Muscle of leg (tissue), 11 donors: ENCODE data around the gene EYS. TPM values are rescaled to one million over a fixed set of nuclear protein-coding genes. Genes with fewer than 3 reads are reported as not detected.
A peak's percentile ranks its signal among the peaks of the same experiment; 100 is the strongest.

ENCODE experiments used
- DNase-seq: peaks from one replicate; pipeline ENCODE4 v3.0.0; 2013
- H3K27ac ChIP-seq: one replicate; pipeline ENCODE4 v1.5.1; 2013; ENCODE audit warnings: mild to moderate bottlenecking, low read length, control low read depth
- H3K27me3 ChIP-seq: one replicate; pipeline ENCODE4 v1.6.1; 2013; ENCODE audit warnings: low read length; ENCODE audit not compliant: control insufficient read depth, insufficient read depth
- H3K36me3 ChIP-seq: one replicate; pipeline ENCODE4 v1.6.1; 2013; ENCODE audit warnings: low read length; ENCODE audit not compliant: control insufficient read depth, insufficient read depth
- H3K4me1 ChIP-seq: one replicate; pipeline ENCODE4 v1.6.1; 2013; ENCODE audit warnings: low read length; ENCODE audit not compliant: control insufficient read depth, insufficient read depth
- H3K4me3 ChIP-seq: one replicate; pipeline ENCODE4 v1.5.1; 2013; ENCODE audit warnings: low read length, control low read depth
- H3K9me3 ChIP-seq: replicated peaks from 2 replicates; pipeline ENCODE4 v1.6.1; 2013; ENCODE audit warnings: low read depth, low read length; ENCODE audit not compliant: control insufficient read depth
- WGBS: methylation state at CpG from one replicate; pipeline ENCODE4 v1.1.5; 2013; ENCODE audit warnings: missing lambda C conversion rate; ENCODE audit not compliant: insufficient coverage; 5-methylcytosine and 5-hydroxymethylcytosine counted together
- polyA plus RNA-seq, 8 donors: library from polyadenylated mRNA; unstranded; fragments of 120-200 nt; gene quantifications; one replicate each; pipeline versions ENCODE4 v1.2.1 to v1.2.3, GENCODE V29; 2013; ENCODE audit warnings: inconsistent platforms in 1 of 8, low replicate concordance in 1 of 8; ENCODE audit not compliant: insufficient read length in 8 of 8, insufficient read depth in 1 of 8
- total RNA-seq: library from RNA; stranded (reverse); fragments of 120-200 nt; gene quantifications from one replicate; pipeline ENCODE4 v1.2.4, GENCODE V29; 2013

The EYS gene
- total and polyA plus RNA-seq, 9 donors = 0.24 to 1.1 (median 0.66) TPM

DNA sequence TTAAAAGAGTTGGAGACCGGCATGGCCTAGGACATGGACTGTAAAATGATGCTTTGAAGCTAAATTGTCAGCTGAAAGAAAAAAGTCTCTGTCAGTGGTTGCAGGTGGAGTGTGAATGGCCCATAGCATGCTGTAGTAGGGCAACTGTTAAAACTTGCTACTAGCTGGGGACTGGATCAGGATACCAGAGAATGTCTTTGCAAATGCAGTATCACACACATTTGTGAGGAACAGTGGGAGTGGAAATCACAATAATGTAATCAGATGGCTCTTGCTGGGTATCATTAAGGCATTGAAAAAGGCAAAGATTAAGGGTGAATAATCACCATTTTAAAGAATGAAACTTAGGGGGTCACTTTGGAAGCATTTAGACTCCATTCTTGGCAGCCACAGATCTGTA is 737.9 kb downstream of the EYS start:
- no peaks in the 10 kb centered on the region for H3K9me3 ChIP-seq
- WGBS = 88% methylated on average over 1 of the region's 1 CpG
- H3K27me3 ChIP-seq = no peaks in the 10 kb centered on the region
- H3K4me3 ChIP-seq = no peak overlapping the region
- H3K4me1 ChIP-seq = no peaks in the 10 kb centered on the region
- H3K27ac ChIP-seq = no peak overlapping the region
- H3K36me3 ChIP-seq = no peaks in the 10 kb centered on the region
- no peak for DNase-seq

DNA sequence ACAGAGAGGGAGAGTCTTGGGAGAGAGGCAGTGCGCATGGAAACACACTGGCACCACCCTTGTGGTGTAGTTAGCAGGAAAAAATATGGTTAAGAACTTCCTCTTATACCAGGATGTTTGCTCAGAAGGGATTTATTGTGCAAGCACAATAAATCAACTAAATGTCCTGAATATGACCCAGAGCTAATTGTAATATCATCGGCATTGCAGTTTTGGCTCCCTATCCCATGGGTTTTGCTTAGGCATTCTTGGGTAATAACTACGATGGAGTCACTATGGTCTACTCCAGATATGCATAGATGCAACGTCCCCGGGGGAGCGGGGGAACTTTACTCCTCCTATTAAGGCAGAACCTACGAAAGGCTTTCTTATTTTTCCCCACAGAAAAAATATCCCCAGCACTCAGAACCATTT is 751.6 kb downstream of the EYS start:
- Histone ChIP-seq H3K4me3 (no peak overlapping the region), H3K36me3 (no peaks in the 10 kb centered on the region), H3K27ac (no peak overlapping the region), H3K4me1 (no peaks in the 10 kb centered on the region), H3K9me3 (peaks cover 4% of the 10 kb centered on the region), H3K27me3 (no peaks in the 10 kb centered on the region)
- DNase-seq = no peak
- 85% methylated on average over 5 of the region's 7 CpGs for WGBS

DNA sequence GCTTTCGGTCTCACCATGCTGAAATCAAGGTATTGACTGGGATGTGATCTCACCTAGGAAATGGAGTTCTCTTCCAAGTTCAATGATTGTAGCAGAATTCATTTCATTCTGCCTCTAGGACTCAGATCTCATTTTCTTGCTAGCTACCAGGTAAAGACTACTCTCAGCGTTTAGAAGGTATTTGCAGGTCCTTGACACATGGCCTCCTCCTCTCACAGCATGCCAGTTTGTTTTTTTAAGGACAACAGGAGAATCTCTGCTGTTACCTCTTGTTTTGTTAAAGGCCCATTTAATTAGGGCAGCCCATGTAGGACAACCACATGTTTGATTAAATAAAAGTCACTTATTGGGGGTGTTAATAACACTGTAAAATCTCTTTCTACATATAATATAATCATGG is 757.8 kb downstream of the EYS start:
- Histone ChIP-seq H3K9me3 (no peaks in the 10 kb centered on the region), H3K27ac (no peak overlapping the region), H3K4me3 (no peak overlapping the region), H3K4me1 (no peaks in the 10 kb centered on the region), H3K27me3 (no peaks in the 10 kb centered on the region), H3K36me3 (no peaks in the 10 kb centered on the region)
- 40% methylated on average over 1 of the region's 2 CpGs for WGBS
- DNase-seq = no peak

DNA sequence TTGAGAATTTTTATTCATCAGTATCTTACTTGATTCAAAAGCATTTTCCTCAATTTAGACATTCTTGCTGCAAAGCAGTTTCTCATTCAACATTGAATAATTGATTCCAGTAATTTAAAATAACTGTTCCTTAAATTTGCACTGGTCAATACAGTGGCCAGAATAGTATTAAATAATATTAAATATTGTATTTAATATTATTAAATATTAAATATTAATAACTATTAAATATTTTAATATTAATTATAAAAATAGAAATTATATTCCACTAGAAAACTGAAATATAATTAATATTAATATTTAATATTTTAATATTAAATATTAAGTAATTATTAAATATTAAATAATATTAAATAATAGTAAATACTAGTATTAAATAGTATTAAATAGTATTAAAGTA is 758.8 kb downstream of the EYS start:
- no peak overlapping the region for H3K27ac ChIP-seq
- H3K27me3 ChIP-seq = no peaks in the 10 kb centered on the region
- no peaks in the 10 kb centered on the region for H3K9me3 ChIP-seq
- H3K36me3 ChIP-seq = no peaks in the 10 kb centered on the region
- no peaks in the 10 kb centered on the region for H3K4me1 ChIP-seq
- no peak overlapping the region for H3K4me3 ChIP-seq
- no peak for DNase-seq

DNA sequence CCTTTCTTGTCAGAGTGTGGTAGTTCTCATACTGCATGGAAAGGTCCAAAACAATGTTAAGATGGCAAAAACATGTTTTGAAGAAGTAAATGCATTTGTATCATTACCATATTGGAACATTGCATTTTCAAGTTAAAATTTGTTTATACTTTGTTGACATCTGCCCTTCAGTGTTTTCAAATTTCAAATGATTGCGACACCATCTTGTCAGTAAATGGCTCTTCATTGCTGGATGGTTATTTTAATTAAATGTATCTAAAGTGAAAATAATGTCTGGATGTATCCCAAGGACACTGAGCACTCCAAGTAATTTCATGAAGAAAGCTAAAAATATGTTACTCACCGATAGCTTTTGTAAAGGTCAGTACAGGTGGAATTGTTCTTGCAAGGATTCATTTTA is 761.6 kb downstream of the EYS start:
- WGBS = no CpG with 5 or more reads among the region's 2 CpGs
- Histone ChIP-seq H3K27me3 (no peaks in the 10 kb centered on the region), H3K27ac (no peak overlapping the region), H3K4me3 (no peak overlapping the region), H3K36me3 (no peaks in the 10 kb centered on the region), H3K9me3 (peaks cover 2% of the 10 kb centered on the region), H3K4me1 (no peaks in the 10 kb centered on the region)
- DNase-seq = no peak

DNA sequence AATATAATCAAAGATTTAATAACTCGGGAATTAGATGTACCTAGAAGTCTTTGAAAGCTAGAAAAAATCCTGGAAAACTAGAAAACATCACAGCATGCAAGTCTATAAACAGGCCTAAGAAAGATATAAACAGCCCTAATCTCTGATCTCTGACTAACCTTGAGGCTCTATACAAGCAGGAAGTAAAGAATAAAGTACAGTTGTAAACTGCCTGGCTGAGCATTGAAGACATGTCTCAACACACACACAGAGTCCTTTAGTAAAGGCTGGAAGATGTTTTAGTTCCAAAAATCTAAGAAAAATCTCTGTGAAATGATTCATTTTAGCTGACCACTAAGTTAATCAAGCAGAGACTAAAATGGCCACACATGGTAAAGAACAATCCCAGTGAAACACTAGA is 774.5 kb downstream of the EYS start:
- no CpG with 5 or more reads among the region's 1 CpG for WGBS
- no peak for DNase-seq
- no peak overlapping the region for H3K27ac ChIP-seq
- no peaks in the 10 kb centered on the region for H3K9me3 ChIP-seq
- H3K27me3 ChIP-seq = no peaks in the 10 kb centered on the region
- H3K36me3 ChIP-seq = no peaks in the 10 kb centered on the region
- no peak overlapping the region for H3K4me3 ChIP-seq
- H3K4me1 ChIP-seq = no peaks in the 10 kb centered on the region

DNA sequence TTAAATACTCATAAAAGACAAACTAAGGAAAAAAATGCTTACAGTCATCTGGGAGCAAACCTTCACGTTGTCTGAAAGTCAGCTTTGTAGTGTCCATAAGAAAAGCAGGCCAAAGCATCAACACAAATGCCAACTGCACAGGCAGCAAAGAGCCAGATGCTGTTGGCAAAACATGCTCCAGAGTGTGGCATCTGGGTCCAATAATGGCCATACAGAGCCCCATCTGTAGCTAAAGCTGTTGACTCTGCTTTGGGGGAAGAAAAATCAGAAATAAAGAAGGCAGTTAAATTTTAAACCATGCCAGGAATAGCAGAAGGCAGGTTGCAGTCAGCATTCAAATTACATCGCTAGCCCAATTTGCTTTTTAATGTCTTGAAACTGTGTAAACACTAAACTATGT is 776.3 kb downstream of the EYS start:
- DNase-seq = no peak
- Histone ChIP-seq H3K27me3 (no peaks in the 10 kb centered on the region), H3K9me3 (no peaks in the 10 kb centered on the region), H3K4me3 (no peak overlapping the region), H3K27ac (no peak overlapping the region), H3K36me3 (no peaks in the 10 kb centered on the region), H3K4me1 (no peaks in the 10 kb centered on the region)
- no CpG with 5 or more reads among the region's 2 CpGs for WGBS

DNA sequence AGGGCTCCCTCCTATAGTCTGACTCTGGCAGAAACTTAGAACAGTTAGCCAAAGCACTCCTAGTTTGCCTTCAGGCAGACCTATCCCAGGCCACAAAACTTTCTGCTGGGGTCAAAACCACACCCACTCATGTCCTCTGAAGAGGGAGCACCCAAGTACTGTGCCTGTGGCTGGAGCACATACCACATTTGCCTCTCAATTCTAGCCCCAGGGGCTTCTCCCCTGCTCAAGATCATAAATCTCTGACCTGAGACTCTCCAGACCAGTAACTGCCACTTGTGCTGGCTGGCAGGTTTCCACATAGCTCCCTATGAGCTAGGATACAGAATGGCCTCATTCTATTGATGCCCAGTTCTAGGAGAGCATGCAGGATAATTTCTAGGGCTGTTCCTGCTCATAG is 781.0 kb downstream of the EYS start:
- Histone ChIP-seq H3K9me3 (no peaks in the 10 kb centered on the region), H3K4me1 (no peaks in the 10 kb centered on the region), H3K27ac (no peak overlapping the region), H3K27me3 (no peaks in the 10 kb centered on the region), H3K4me3 (no peak overlapping the region), H3K36me3 (no peaks in the 10 kb centered on the region)
- DNase-seq = no peak

DNA sequence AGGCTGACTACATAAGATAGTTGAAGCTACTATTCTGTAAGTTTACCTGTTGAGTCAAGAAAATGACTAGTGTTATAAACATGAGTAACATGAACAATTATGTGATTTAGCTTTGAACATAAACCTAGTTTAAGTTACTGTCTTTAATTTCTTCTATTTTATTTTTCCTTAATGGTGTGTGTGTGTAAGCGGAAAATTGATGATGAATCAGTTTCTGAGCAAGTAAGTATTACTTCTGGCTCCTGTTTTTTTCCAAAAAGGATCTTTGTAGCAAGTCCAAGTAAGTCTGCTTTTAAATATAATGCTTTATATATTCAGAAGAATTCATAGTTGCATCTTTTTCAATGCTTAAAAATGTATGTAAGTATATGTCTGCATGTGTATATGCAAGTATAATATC is 786.8 kb downstream of the EYS start:
- no CpG with 5 or more reads among the region's 1 CpG for WGBS
- H3K4me3 ChIP-seq = no peak overlapping the region

DNA sequence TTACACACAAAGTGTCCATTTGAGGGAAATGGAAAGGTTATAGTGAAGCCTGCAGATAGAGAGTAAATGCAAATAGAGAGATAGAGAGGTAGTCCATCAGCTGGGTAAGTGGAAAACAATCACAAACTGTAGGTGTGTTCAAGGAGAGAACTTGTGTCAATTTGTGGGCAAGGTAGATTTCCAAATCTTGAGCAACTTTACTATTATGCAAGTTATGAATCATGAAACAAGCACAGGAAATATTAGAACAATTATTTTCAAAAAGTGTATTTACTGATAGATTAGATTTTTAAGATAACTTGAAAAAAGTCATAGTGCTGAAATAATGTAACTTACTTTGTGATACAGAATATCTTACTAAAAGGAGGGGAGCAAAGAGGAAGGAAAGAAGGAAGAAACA is 792.9 kb downstream of the EYS start:
- DNase-seq = no peak
- no peaks in the 10 kb centered on the region for H3K27me3 ChIP-seq
- H3K9me3 ChIP-seq = peaks cover 3% of the 10 kb centered on the region
- no peaks in the 10 kb centered on the region for H3K36me3 ChIP-seq
- no peak overlapping the region for H3K4me3 ChIP-seq
- H3K4me1 ChIP-seq = no peaks in the 10 kb centered on the region
- no peak overlapping the region for H3K27ac ChIP-seq

More for the DNA sequence above, 786.8 kb downstream of the EYS start:
- no peaks in the 10 kb centered on the region for H3K9me3 ChIP-seq
- H3K36me3 ChIP-seq = no peaks in the 10 kb centered on the region
- no peak for DNase-seq
- H3K4me1 ChIP-seq = no peaks in the 10 kb centered on the region
- H3K27ac ChIP-seq = no peak overlapping the region
- H3K27me3 ChIP-seq = no peaks in the 10 kb centered on the region

DNA sequence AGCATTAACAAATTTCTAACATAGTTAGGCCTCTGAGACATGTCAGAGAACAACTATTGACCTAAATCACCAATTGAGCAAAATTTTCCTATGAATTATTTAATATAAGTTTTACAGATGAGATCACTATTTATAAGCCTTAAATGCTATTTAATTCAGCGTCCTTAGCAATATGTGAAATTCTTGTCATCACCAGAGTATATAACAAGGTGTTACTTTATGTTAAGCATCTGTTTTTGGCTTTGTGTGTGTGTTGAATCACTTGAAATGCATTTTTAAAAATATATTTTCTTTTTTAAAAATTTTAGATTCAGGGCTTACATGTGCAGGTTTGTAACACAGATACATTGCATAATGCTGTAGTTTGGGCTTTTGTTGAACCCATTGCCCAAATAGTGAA is 794.1 kb downstream of the EYS start:
- no peak overlapping the region for H3K27ac ChIP-seq
- H3K36me3 ChIP-seq = no peaks in the 10 kb centered on the region
- H3K4me1 ChIP-seq = no peaks in the 10 kb centered on the region
- H3K27me3 ChIP-seq = no peaks in the 10 kb centered on the region
- no CpG with 5 or more reads among the region's 1 CpG for WGBS
- no peak overlapping the region for H3K4me3 ChIP-seq
- peak; percentile 17 for DNase-seq
- peaks cover 3% of the 10 kb centered on the region for H3K9me3 ChIP-seq
